Measurements from ENCODE around the gene MACROD2. TPM values are rescaled to one million over a fixed set of nuclear protein-coding genes. Genes with fewer than 3 reads are reported as not detected.
"Not testable (repeated sequence)": the region's sequence is repeated elsewhere in the genome, so short reads cannot be mapped to it uniquely, and the experiment has no call there.

MACROD2 gene
- polyA plus RNA-seq (2013, experiment 1 of 2; ENCODE audit: insufficient read length), result 1.6 TPM
- 2.9 TPM for polyA plus RNA-seq (2013, experiment 2 of 2; ENCODE audit: insufficient read length)

GRCh38 chr20:13995086-13995665 is at the start of gene MACROD2:
Gene MACROD2, plus strand, starts transcription at chr20:13995516.
- peak; percentile 94 for DNase-seq

GRCh38 chr20:13947719-13948118 is 47.6 kb upstream of the MACROD2 start:
- no peak for DNase-seq

GRCh38 chr20:13953227-13953626 is 42.1 kb upstream of the MACROD2 start:
- DNase-seq, result no peak

- DNase-seq, result no peak
Observed at GRCh38 chr20:13960119-13960518, 35.2 kb upstream of the MACROD2 start.

GRCh38 chr20:13960525-13960924 is 34.8 kb upstream of the MACROD2 start:
- DNase-seq, result no peak

- DNase-seq, result no peak
Observed at GRCh38 chr20:13984211-13984610, 11.1 kb upstream of the MACROD2 start.

GRCh38 chr20:13990465-13990864 is 4.9 kb upstream of the MACROD2 start, which contains the start of gene SEL1L2:
Gene SEL1L2, minus strand, starts transcription at chr20:13990614. Its CDS starts 80 bp downstream, at chr20:13990534.
- DNase-seq, result no peak

GRCh38 chr20:13991311-13991710 is 4.0 kb upstream of the MACROD2 start:
- no peak for DNase-seq

GRCh38 chr20:13991955-13992354 is 3.4 kb upstream of the MACROD2 start:
- not testable (repeated sequence) for DNase-seq

- peak; percentile 11 for DNase-seq
Observed at GRCh38 chr20:13995841-13996240, 525 bp downstream of the MACROD2 start.

GRCh38 chr20:13996265-13996664 is 949 bp downstream of the MACROD2 start:
- DNase-seq, result no peak

GRCh38 chr20:14000917-14001316 is 5.6 kb downstream of the MACROD2 start:
- DNase-seq, result no peak

- DNase-seq, result no peak
Observed at GRCh38 chr20:14005996-14006395, 10.7 kb downstream of the MACROD2 start.

GRCh38 chr20:14009208-14009607 is 13.9 kb downstream of the MACROD2 start:
- no peak for DNase-seq

- no peak for DNase-seq
Observed at GRCh38 chr20:14012671-14013070, 17.4 kb downstream of the MACROD2 start.

GRCh38 chr20:14030991-14031390 is 35.7 kb downstream of the MACROD2 start:
- DNase-seq, result no peak

- no peak for DNase-seq
Observed at GRCh38 chr20:14033310-14033709, 38.0 kb downstream of the MACROD2 start.

- no peak for DNase-seq
Observed at GRCh38 chr20:14036567-14036966, 41.3 kb downstream of the MACROD2 start.

- DNase-seq, result not testable (repeated sequence)
Observed at GRCh38 chr20:14044712-14045276, 49.5 kb downstream of the MACROD2 start.

GRCh38 chr20:14046534-14046933 is 51.2 kb downstream of the MACROD2 start:
- no peak for DNase-seq

GRCh38 chr20:14049111-14049510 is 53.8 kb downstream of the MACROD2 start:
- no peak for DNase-seq

- DNase-seq, result no peak
Observed at GRCh38 chr20:14051454-14051853, 56.1 kb downstream of the MACROD2 start.

GRCh38 chr20:14055127-14055742 is 59.9 kb downstream of the MACROD2 start:
- peak; percentile 64 for DNase-seq

- no peak for DNase-seq
Observed at GRCh38 chr20:14062171-14062570, 66.9 kb downstream of the MACROD2 start.

All from fibroblast of skin of back (primary cell).